Epidermal melanocyte (primary cell): ENCODE measurements around the gene RAP2A.

Experiments
- DNase-seq: peaks from one replicate; pipeline ENCODE4 v3.0.0; 2011; ENCODE audit warnings: low spot score; ENCODE audit not compliant: insufficient read length

The RAP2A gene

DNA sequence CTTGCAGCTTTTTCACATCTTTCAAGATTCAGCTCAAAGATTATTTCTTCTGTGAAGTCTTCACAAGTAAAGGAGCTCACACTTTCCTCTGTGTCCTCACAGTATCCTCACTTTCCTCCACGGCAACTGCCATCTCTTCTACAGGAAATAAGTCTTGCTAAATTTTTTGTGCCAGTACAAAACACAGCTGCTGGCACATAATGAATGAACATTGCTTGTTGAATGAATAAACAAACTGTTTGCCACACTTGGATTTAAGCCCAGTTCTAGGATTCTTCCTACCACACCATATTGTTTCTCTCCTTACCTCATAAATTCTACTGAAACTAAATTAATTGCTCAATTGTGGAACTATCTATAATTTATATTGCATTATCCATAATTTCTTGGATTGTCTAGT is 59.5 kb downstream of the RAP2A start:
- DNase-seq, result no peak

DNA sequence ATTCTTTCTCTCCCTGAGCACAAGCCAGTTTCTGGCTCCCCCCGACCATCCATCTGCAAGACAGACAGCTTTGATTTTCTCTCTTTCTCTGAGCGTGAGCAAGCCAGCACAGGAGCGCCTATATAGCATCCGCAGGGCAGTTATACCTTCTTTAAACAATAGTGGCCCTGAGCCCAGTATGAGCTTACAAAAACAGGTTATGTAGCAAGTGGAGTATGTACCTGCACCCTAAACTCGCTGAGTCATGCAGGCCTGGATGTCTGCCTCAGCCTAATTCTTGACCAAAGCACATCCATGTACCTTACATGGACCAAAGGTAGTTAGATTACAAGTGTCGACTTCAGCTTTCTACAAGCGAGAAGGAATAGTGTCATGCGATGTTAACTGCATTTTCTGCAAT is 61.7 kb downstream of the RAP2A start:
- no peak for DNase-seq

DNA sequence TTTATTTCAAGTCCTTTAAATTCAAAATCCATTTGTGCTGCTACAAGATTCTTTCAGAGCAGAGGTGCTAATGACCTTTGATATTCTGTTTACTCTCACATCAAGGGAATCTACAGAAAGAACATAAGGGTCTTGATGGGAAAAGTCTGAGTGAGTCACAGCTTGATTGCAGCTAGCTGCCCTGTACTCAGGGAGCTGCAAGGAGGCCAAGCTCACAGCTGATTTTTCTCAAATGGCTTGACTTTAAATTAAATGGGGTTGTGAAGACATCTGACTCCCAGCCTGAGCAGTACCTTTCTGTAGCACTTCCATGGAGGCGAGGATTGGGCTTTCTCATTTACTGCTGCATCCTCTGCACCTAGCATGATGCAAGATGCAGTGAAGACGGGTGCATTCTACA is 62.5 kb downstream of the RAP2A start:
- DNase-seq, result no peak

DNA sequence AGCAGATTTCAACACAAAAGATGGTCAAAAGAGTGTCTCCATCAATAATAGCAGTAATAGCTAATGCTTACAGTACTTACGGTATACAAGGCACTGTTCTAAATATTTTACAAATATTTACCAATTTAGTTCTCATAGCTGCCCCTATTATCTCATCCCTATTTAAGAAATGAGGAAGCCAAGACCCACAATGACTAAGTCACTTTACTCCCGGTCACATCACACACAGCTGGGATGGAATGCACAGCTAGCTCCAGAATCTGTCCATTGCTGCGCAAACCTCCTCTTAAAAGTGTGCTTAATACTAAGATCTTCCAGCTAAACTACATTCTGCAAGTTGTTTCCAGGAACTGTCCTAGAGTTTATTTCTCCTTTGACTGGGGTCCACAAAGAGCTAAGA is 63.4 kb downstream of the RAP2A start:
- DNase-seq, result no peak

DNA sequence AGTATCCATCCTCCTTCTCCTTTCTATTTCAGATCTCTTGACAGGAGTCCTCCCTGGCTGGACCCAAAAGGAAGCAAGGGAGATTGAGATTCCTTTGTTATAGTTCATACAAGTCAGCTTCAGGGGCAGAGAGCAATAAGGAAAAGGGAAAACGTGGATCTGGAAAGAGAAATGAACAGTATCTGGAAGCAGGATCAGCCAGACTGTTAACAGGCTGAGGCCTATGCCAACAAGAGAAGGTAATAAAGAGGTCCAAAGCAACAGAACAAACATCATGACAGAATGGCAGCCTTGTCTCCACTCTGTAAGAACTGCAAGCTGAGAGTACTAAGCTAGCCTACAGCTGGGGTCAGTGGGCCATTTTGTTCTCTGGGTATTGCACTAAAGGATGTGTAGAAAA is 64.5 kb downstream of the RAP2A start:
- DNase-seq, result no peak

DNA sequence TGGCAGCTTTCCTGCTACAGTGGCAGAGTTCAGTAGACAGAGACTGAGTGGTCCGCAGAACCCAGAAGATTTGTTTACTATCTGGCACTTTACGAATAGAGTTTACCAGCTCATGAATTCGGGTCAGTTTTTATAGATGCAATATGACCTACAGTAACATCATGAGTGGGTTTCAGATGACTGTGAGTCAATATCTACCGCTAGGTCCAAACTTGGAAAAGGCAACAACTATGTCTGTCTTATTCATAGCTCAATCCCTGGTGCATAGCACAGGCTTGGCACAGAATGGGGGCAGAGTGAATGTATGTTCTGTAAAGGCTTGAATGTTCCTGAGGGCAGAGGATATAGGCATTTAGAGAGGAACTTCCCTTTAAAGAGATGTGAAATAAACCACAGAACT is 65.2 kb downstream of the RAP2A start:
- no peak for DNase-seq

DNA sequence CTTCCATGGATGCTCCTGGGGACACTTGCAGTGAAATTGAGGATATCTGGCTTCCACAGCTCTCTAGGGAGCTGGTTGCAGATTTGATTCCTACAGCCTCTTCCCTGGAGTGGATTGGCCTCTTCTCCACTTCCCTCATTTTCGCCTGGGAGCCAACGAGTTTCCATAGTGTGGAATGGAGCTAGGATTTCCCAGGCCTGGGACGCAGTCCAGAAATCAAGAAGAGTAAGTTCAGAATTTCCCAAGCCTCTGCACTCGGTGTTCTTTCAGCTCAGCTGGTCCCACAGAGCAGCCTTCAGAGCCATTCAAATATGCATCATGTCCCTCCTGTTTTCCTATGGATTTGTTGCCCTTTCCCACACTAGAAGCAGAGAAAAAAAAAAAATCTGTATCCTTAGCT is 68.2 kb downstream of the RAP2A start:
- no peak for DNase-seq

DNA sequence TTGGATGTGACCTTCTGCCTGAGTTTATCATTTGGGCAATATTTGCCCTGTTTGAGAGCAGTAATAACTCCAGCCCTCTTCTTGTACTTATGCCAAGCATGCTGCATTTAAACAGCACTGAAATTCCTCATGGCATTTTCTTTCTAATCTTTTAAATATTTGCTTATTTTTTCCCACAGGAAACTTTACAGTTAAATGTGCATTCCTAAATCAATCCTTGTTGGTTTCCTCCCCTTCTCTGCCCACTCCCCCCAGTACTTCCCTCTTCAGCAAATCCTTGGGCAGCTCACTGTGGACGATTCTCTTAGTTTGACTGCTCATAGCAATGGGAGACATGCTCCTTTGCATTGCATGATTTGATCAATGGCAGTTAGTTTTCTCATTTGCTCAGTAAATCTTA is 68.7 kb downstream of the RAP2A start:
- no peak for DNase-seq

DNA sequence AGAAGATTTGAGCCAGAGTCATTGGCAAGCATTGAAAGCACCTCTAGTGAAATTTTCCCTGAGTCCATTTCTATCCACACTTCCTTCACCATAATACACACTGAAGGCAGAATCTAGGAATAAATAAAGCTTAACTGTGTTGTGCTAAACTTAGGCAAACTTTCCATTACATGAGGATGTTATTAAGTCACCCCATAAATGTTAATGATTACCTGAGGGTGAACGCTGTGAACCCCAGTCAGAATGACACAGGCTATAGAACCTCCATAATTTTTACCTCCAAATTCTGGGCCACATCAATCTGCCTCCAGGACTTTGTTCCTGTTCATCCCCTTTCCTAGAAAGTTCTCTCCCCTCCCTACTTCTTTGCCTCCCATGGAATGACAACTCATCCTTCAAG is 71.0 kb downstream of the RAP2A start:
- DNase-seq, result no peak

DNA sequence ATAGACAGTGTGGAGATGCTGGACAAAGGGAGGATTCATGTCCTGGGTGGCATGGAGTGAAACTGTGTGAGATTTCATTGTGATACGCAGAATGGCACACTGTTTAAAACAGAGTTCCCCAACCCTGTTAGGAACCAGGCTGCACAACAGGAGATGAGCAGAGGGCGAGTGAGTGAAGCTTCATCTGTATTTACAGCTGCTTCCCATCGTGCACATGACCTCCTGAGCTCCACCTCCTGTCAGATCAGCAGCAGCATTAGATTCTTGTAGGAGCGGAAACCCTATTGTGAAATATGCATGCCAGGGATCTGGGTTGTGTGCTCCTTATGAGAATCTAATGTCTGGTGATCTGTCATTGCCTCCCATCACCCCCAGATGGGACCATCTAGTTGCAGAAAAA is 72.5 kb downstream of the RAP2A start:
- no peak for DNase-seq

DNA sequence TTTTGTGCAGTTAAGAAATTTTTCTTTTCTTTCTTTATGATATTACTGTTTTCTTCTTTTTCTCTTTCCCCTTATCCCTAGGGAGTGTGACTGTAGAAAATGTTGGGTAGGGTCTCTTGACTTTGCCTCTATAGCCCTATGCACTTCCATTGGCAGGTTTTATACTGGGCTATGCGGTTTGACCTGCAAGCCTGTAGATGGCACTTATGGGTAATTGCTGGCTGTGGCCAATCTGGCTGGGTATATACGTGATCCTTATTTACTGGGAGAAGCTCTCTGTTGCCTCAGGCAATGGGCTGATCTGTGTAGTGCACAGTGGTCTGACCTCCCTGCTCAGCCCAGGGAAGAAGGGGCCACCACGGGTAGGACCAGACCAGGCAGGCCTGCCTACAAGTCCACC is 78.8 kb downstream of the RAP2A start:
- DNase-seq, result no peak

DNA sequence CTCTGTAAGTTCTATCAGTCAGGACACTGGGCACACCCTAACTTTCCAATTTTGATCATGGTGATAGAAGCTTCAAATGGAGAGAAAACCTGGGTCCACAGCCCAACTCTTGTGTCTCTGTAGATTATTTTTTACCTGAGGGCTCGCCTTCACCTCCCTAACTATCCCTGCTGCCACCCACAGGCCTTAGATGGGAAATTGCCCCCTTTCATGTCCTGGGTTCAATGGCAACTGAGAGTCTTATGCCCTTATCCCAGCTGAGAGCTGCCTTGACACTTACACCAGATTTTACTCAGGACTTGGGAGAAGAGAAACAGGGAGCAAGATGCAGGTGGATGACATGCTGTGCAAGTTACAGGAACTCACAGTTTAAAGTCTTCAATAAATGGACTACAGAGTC is 81.7 kb downstream of the RAP2A start:
- DNase-seq, result no peak

DNA sequence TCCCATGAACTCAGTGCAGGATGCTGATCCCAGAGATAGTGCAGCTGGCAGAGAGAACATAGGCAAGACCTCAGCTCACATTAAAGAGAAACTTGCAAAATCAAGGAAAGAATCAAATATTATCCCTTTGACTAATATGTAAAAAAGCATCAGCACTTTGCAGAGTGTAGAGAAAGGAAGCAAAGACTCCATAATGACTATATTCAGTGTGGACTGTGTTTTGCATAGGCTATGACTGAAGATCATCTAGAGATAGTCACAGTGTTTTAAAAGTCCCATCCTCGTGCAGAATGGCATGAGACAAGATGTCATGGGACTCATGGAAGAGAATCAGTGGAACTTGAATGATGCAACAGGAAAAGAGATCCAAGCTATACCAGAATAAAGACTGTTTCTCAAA is 84.0 kb downstream of the RAP2A start:
- DNase-seq, result no peak
